HFF-Myc (cell line): ENCODE measurements around the gene C1QTNF8.

ENCODE experiments used
- DNase-seq: peaks from one replicate; pipeline ENCODE4 v3.0.0-alpha.2; 2011; ENCODE audit warnings: low read depth; ENCODE audit errors: extremely low read depth
- H3K4me3 ChIP-seq: replicated peaks from 2 replicates; pipeline ENCODE4 v1.5.1; 2011; ENCODE audit warnings: low read depth, mild to moderate bottlenecking, control low read depth, low read length
- CTCF ChIP-seq: IDR thresholded peaks from 2 replicates; pipeline ENCODE4 v1.5.1; 2012; ENCODE audit warnings: mild to moderate bottlenecking, low read depth, low read length, control low read depth; ENCODE audit errors: missing control alignments

C1QTNF8 gene

DNA sequence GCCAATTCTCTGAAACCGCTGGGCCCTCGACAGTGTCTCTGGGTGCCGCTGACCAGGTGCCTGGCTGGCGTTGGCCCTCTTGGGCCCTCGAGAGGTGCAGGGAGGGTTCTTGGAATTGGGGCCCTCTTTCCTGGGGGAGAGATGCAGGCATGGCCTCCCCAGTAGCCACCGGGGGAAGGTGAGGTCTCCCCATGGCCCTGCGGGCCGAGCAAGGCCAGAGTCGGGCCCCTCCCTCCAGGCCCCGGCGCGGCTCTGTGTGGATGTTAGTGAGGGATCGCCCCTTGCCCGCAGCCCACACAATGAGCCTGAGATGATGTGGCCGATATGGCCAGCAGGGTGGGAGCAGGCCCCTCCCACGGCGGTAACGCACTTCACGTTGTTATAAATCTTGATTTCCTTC, 23.1 kb upstream of the C1QTNF8 start:
- H3K4me3 ChIP-seq, result no peak overlapping the region
- TF ChIP-seq CTCF, result no peak
- no peak for DNase-seq

GRCh38 chr16:1117926-1118325, 21.9 kb upstream of the C1QTNF8 start:
- no peak for DNase-seq
- H3K4me3 ChIP-seq, result no peak overlapping the region
- TF ChIP-seq CTCF, result no peak

- H3K4me3 ChIP-seq, result no peak overlapping the region
- DNase-seq, result no peak
- TF ChIP-seq CTCF, result no peak
Measured at GRCh38 chr16:1117176-1117900, 21.3 kb upstream of the C1QTNF8 start.

- no peak for TF ChIP-seq CTCF
- no peak overlapping the region for H3K4me3 ChIP-seq
- DNase-seq, result no peak
Measured at GRCh38 chr16:1116693-1117077, 20.6 kb upstream of the C1QTNF8 start.

DNA sequence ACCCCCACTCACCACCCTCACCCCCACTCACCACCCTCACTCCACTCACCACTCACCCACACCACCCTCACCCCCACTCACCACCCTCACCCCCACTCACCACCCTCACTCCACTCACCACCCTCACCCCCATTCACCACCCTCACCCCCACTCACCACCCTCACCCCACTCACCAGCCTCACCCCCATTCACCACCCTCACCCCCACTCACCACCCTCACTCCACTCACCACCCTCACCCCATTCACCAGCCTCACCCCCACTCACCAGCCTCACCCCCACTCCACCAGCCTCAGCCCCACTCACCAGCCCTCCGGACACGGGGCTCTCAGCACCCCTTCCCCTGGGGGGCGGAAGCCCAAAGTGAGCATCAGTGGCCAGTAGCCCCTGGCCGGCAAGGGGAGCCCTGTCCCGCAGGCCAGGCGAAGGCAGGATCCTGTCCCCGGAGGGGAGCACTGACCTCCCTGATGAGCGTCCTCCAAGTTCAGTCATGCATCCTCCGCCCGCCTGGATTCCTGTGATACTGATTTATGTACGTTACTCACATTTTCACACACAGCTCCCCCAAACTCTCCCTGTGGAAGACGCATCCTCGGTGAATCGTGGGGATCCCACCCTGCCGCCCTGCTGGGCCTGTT, 18.0 kb upstream of the C1QTNF8 start:
- no peak for TF ChIP-seq CTCF
- no peak overlapping the region for H3K4me3 ChIP-seq
- DNase-seq, result no peak

GRCh38 chr16:1113489-1113888, 17.4 kb upstream of the C1QTNF8 start:
- H3K4me3 ChIP-seq, result no peak overlapping the region
- no peak for TF ChIP-seq CTCF
- no peak for DNase-seq
